Kidney epithelial cell (primary cell): Measurements from ENCODE around the gene AMBRA1. TPM values are rescaled to one million over a fixed set of nuclear protein-coding genes. Genes with fewer than 3 reads are reported as not detected.

Experiments used
- DNase-seq: peaks from one replicate; pipeline ENCODE4 v3.0.0-alpha.2; 2010; ENCODE audit warnings: low read depth
- H3K27me3 ChIP-seq: 2 replicates; pipeline ENCODE4 v1.6.0; 2011; ENCODE audit warnings: low read length; ENCODE audit not compliant: control insufficient read depth, insufficient read depth
- H3K36me3 ChIP-seq: 2 replicates; pipeline ENCODE4 v1.5.1; 2011; ENCODE audit warnings: low read length; ENCODE audit not compliant: control insufficient read depth, insufficient read depth
- H3K4me3 ChIP-seq: 2 replicates; pipeline ENCODE4 v1.5.1; 2011; ENCODE audit warnings: low read depth, mild to moderate bottlenecking, control low read depth, low read length
- total RNA-seq: library from RNA; depleted of rRNA; stranded (reverse); fragments of >200 nt; gene quantifications from 2 replicates; pipeline ENCODE4 v1.2.3, GENCODE V29; 2015
- TF ChIP-seq, protein P1 (sequence below): IDR thresholded peaks from 2 replicates; pipeline ENCODE4 v1.5.1; 2011; ENCODE audit warnings: mild to moderate bottlenecking, moderate library complexity, low read length, control low read depth, inconsistent platforms; ENCODE audit not compliant: insufficient read depth, poor library complexity, severe bottlenecking

Gene AMBRA1
- total RNA-seq, 1 donor from 2014 or later: 23.1 TPM

DNA sequence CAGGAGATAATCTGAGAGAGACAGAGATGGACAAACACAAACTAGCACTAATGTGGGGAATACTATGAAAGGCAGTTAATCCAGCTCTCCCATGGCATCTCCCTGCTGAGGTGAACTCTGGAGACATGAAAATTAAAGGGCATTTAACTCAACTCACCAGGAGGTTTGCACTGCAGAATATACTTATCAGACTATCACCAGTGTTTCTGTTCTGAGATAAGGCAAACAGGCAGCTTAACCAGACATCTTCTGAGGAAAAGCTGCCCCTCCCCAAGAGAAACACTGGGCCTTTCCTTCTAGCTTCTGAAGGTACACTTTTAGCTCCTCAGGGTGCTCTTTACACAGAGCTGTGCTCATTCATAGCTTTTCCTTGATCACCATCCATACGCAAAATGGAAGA lies 85.5 kb downstream of the AMBRA1 start:
- no peaks in the 10 kb centered on the region for H3K27me3 ChIP-seq

GRCh38 chr11:46506483-46506791 lies 87.4 kb downstream of the AMBRA1 start:
- no peaks in the 10 kb centered on the region for H3K36me3 ChIP-seq
- H3K4me3 ChIP-seq: no peak overlapping the region
- no peaks in the 10 kb centered on the region for H3K27me3 ChIP-seq
- TF ChIP-seq, protein P1, sequence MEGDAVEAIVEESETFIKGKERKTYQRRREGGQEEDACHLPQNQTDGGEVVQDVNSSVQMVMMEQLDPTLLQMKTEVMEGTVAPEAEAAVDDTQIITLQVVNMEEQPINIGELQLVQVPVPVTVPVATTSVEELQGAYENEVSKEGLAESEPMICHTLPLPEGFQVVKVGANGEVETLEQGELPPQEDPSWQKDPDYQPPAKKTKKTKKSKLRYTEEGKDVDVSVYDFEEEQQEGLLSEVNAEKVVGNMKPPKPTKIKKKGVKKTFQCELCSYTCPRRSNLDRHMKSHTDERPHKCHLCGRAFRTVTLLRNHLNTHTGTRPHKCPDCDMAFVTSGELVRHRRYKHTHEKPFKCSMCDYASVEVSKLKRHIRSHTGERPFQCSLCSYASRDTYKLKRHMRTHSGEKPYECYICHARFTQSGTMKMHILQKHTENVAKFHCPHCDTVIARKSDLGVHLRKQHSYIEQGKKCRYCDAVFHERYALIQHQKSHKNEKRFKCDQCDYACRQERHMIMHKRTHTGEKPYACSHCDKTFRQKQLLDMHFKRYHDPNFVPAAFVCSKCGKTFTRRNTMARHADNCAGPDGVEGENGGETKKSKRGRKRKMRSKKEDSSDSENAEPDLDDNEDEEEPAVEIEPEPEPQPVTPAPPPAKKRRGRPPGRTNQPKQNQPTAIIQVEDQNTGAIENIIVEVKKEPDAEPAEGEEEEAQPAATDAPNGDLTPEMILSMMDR: no peak
- DNase-seq: no peak

More for the DNA sequence above, 85.5 kb downstream of the AMBRA1 start:
- Histone ChIP-seq H3K36me3 (no peaks in the 10 kb centered on the region), H3K4me3 (no peak overlapping the region)
- DNase-seq: no peak
- TF ChIP-seq, protein P1: no peak

GRCh38 chr11:46505741-46506482 lies 87.9 kb downstream of the AMBRA1 start:
- DNase-seq: no peak
- no peaks in the 10 kb centered on the region for H3K27me3 ChIP-seq
- H3K4me3 ChIP-seq: no peak overlapping the region
- TF ChIP-seq, protein P1: no peak
- no peaks in the 10 kb centered on the region for H3K36me3 ChIP-seq

- Histone ChIP-seq H3K36me3 (no peaks in the 10 kb centered on the region), H3K27me3 (no peaks in the 10 kb centered on the region), H3K4me3 (no peak overlapping the region)
- no peak for DNase-seq
- TF ChIP-seq, protein P1: no peak
These were observed 88.8 kb downstream of the AMBRA1 start for GRCh38 chr11:46504817-46505613.

DNA sequence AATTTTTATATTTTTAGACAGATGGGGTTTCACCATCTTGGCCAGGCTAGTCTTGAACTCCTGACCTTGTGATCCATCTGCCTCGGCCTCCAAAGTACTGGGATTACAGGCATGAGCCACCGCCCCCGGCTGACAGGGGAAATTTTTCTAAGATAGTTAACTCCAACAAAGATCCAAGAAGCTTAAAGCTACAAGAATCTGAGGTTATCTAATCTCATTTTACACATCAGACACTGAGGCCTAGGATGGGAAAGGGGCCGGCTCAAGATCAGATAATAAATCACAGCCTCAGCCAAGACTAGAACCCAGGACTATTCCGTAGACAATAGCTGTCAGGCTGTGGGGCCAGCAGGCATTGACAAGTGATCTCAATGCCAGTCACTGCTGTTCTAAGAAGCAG lies 94.0 kb downstream of the AMBRA1 start:
- no peaks in the 10 kb centered on the region for H3K27me3 ChIP-seq
- H3K4me3 ChIP-seq: no peak overlapping the region
- no peak for DNase-seq
- TF ChIP-seq, protein P1: no peak
- H3K36me3 ChIP-seq: no peaks in the 10 kb centered on the region

GRCh38 chr11:46498968-46499367 lies 94.9 kb downstream of the AMBRA1 start:
- Histone ChIP-seq H3K4me3 (no peak overlapping the region), H3K27me3 (no peaks in the 10 kb centered on the region), H3K36me3 (no peaks in the 10 kb centered on the region)
- DNase-seq: no peak
- TF ChIP-seq, protein P1: no peak
